LNCaP clone FGC (cell line): ENCODE results near the gene THRB.

Experiments used
- DNase-seq: peaks from one replicate; pipeline ENCODE4 v3.0.0-alpha.2; 2011; ENCODE audit warnings: low read depth
- H3K4me3 ChIP-seq: 2 replicates; pipeline ENCODE4 v1.5.1; 2011; ENCODE audit warnings: mild to moderate bottlenecking, low read depth, low read length, control low read depth
- TF ChIP-seq, protein P1 (sequence below): IDR thresholded peaks from 2 replicates; pipeline ENCODE4 v1.5.1; 2012; ENCODE audit warnings: mild to moderate bottlenecking; ENCODE audit not compliant: control insufficient read depth, insufficient read depth; ENCODE audit errors: extremely low read depth

THRB gene

GRCh38 chr3:24300949-24301348 is 193.7 kb downstream of the THRB start:
- no peak overlapping the region for H3K4me3 ChIP-seq
- no peak for DNase-seq
- TF ChIP-seq, protein P1, sequence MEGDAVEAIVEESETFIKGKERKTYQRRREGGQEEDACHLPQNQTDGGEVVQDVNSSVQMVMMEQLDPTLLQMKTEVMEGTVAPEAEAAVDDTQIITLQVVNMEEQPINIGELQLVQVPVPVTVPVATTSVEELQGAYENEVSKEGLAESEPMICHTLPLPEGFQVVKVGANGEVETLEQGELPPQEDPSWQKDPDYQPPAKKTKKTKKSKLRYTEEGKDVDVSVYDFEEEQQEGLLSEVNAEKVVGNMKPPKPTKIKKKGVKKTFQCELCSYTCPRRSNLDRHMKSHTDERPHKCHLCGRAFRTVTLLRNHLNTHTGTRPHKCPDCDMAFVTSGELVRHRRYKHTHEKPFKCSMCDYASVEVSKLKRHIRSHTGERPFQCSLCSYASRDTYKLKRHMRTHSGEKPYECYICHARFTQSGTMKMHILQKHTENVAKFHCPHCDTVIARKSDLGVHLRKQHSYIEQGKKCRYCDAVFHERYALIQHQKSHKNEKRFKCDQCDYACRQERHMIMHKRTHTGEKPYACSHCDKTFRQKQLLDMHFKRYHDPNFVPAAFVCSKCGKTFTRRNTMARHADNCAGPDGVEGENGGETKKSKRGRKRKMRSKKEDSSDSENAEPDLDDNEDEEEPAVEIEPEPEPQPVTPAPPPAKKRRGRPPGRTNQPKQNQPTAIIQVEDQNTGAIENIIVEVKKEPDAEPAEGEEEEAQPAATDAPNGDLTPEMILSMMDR, result no peak

DNA sequence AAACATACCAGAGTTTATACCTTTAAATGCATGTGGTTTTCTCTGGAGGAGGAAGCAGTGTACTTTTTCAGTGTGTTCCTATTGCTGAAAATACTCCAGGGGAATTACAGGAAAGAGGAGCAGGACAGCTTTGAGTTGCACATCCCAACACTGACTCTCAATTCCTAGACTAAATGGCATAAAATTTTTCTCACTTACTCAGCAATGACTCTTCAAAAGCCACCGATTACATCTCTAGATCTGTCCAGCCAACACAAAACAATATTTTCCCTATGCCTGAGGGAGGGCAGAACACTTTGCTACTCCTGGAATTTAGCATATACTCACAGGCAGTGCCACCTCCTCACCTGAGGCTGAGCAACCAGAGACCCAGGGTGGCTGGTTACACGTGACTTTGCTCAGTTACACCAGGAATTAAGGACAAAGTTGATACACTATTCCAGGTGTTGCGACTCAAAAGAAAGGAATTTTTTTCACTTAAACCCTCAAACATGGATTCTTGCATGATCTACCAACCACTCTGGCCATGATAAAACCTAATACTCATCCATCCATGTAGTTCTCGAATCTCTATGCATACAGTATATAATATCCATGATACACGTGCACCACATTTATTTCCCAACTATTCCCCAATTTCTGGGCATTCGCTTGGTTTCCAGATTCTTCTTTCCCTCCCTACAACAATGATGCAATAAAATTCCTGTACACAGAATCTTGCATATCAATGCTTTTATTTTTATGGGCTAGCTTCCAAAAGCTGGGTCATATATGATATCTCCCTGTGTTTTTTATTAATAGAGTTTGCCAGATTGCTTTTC is 194.6 kb downstream of the THRB start:
- TF ChIP-seq, protein P1, result no peak
- DNase-seq, result no peak
- H3K4me3 ChIP-seq, result no peak overlapping the region

GRCh38 chr3:24299246-24299805 is 195.3 kb downstream of the THRB start:
- no peak overlapping the region for H3K4me3 ChIP-seq
- TF ChIP-seq, protein P1, result no peak
- DNase-seq, result no peak

GRCh38 chr3:24296441-24297205 is 198.0 kb downstream of the THRB start:
- TF ChIP-seq, protein P1, result no peak
- H3K4me3 ChIP-seq, result no peak overlapping the region
- DNase-seq, result no peak

- TF ChIP-seq, protein P1, result no peak
- no peak overlapping the region for H3K4me3 ChIP-seq
- no peak for DNase-seq
These were observed 200.5 kb downstream of the THRB start for GRCh38 chr3:24294150-24294549.

DNA sequence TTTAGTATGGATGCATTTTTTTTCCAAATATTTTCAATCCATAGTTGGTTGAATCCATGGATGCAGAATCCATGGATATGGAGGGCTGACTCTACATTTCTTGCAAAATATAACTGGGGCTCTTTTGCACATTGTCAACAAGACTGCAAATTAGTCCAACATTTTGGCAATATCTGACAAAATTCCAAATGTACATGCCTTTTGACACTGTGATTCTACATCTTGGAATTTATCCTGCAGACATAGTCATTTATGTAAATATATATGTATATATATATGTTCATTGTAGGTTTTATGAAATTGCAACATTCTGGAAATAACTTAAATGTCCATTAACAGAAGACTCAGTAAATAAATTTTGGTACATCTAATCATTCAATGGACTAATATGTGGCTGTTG is 203.0 kb downstream of the THRB start:
- no peak for DNase-seq
- no peak overlapping the region for H3K4me3 ChIP-seq
- TF ChIP-seq, protein P1, result no peak
